Ishikawa (cell line): ENCODE measurements around the gene PRICKLE3.

Source experiments
- CEBPB ChIP-seq: IDR thresholded peaks from 2 replicates; pipeline ENCODE4 v1.6.1; 2012
- CREB1 ChIP-seq: IDR thresholded peaks from 2 replicates; pipeline ENCODE4 v1.6.1; 2012; ENCODE audit warnings: low read depth
- EGR1 ChIP-seq: IDR thresholded peaks from 2 replicates; pipeline ENCODE4 v1.6.1; 2012
- EP300 ChIP-seq: IDR thresholded peaks from 2 replicates; pipeline ENCODE4 v1.6.1; 2012; ENCODE audit warnings: borderline replicate concordance
- FOXM1 ChIP-seq: IDR thresholded peaks from 2 replicates; pipeline ENCODE4 v1.6.1; 2012; ENCODE audit warnings: low read depth, borderline replicate concordance
- MAX ChIP-seq: IDR thresholded peaks from 2 replicates; pipeline ENCODE4 v1.6.1; 2012
- NFIC ChIP-seq: IDR thresholded peaks from 2 replicates; pipeline ENCODE4 v1.6.1; 2012
- RAD21 ChIP-seq: IDR thresholded peaks from 2 replicates; pipeline ENCODE4 v1.6.1; 2012; ENCODE audit warnings: low read depth
- REST ChIP-seq: IDR thresholded peaks from 2 replicates; pipeline ENCODE4 v1.6.1; 2012; ENCODE audit warnings: low read depth, mild to moderate bottlenecking
- TAF1 ChIP-seq: IDR thresholded peaks from 2 replicates; pipeline ENCODE4 v1.6.1; 2012; ENCODE audit warnings: low read depth, mild to moderate bottlenecking
- TCF12 ChIP-seq: IDR thresholded peaks from 2 replicates; pipeline ENCODE4 v1.6.1; 2012; ENCODE audit warnings: low read depth
- TEAD4 ChIP-seq: IDR thresholded peaks from 2 replicates; pipeline ENCODE4 v1.6.1; 2012
- USF1 ChIP-seq: IDR thresholded peaks from 2 replicates; pipeline ENCODE4 v1.6.1; 2012
- YY1 ChIP-seq: IDR thresholded peaks from 2 replicates; pipeline ENCODE4 v1.6.1; 2012; ENCODE audit warnings: low read depth
- ZBTB7A ChIP-seq: IDR thresholded peaks from 2 replicates; pipeline ENCODE4 v1.6.1; 2012; ENCODE audit warnings: low read depth

PRICKLE3 gene

GRCh38 chrX:49186125-49187027 lies at the start of gene PRICKLE3:
PRICKLE3 (minus strand) TSS chrX:49186373; CDS start chrX:49186297, 76 bp downstream.
- TF ChIP-seq RAD21 (peak; percentile 8; the same call in 1 of the 2 replicates), TCF12 (no peak), USF1 (peak; percentile 67), CREB1 (no peak), EP300 (no peak), TEAD4 (no peak), FOXM1 (no peak), CEBPB (no peak), REST (no peak), MAX (peak; percentile 64), EGR1 (0 out of 2 replicates have a peak, but pooled peaks have one; percentile 40), ZBTB7A (peak; percentile 73), NFIC (no peak), TAF1 (peak; percentile 40; the same call in 1 of the 2 replicates), YY1 (0 out of 2 replicates have a peak, but pooled peaks have one; percentile 37)

- TF ChIP-seq MAX = no peak
- TF ChIP-seq TAF1 = no peak
- no peak for TF ChIP-seq EGR1
- no peak for TF ChIP-seq USF1
Measured at GRCh38 chrX:49233887-49234555, 47.8 kb upstream of the PRICKLE3 start.

GRCh38 chrX:49233176-49233575 lies 47.0 kb upstream of the PRICKLE3 start, which contains the start of gene CACNA1F:
CACNA1F (minus strand) TSS chrX:49233340; CDS start chrX:49233309, 31 bp downstream.
- TF ChIP-seq ZBTB7A = no peak
- no peak for TF ChIP-seq CEBPB
- no peak for TF ChIP-seq MAX
- no peak for TF ChIP-seq EP300
- no peak for TF ChIP-seq TEAD4
- TF ChIP-seq REST = no peak
- TF ChIP-seq YY1 = no peak
- no peak for TF ChIP-seq FOXM1

GRCh38 chrX:49232525-49232924 lies 46.4 kb upstream of the PRICKLE3 start:
- TF ChIP-seq REST (no peak), EP300 (no peak), TEAD4 (no peak), CREB1 (no peak), NFIC (no peak), TCF12 (no peak), FOXM1 (no peak), EGR1 (no peak), USF1 (no peak), RAD21 (no peak), TAF1 (no peak)
